H1 (cell line): ENCODE results near the gene ZBP1.

ENCODE experiments used
- CHD1 ChIP-seq: IDR thresholded peaks from 2 replicates; pipeline ENCODE4 v1.6.1; 2012; ENCODE audit warnings: low read depth, low read length, improper control_type of control experiment
- POLR2A ChIP-seq, 2 experiments: IDR thresholded peaks; 1 replicate in 1 of 2; 2 replicates in 1 of 2; pipeline ENCODE4 v1.6.1; 2011; ENCODE audit warnings: low read depth in 2 of 2, low read length in 2 of 2, mild to moderate bottlenecking in 2 of 2; ENCODE audit errors: control extremely low read depth in 1 of 2
- POLR2AphosphoS5 ChIP-seq: IDR thresholded peaks from 2 replicates; pipeline ENCODE4 v1.6.1; 2011; ENCODE audit warnings: low read depth, low read length
- SP1 ChIP-seq: IDR thresholded peaks from 2 replicates; pipeline ENCODE4 v1.6.1; 2011; ENCODE audit warnings: low read depth, low read length

- TF ChIP-seq SP1 (no peak), POLR2AphosphoS5 (no peak), POLR2A (IDR thresholded peaks at IDR 0.05; ENCODE audit: control extremely low read depth in 1 of 2, low read depth in 2 of 2, low read length in 2 of 2) (no peak), CHD1 (no peak)
Observed at GRCh38 chr20:57627339-57627738, 7.1 kb upstream of the ZBP1 start.
